Measurements from ENCODE around the gene HDGFL3.
"Not testable (repeated sequence)": the region's sequence is repeated elsewhere in the genome, so short reads cannot be mapped to it uniquely, and the experiment has no call there.

HDGFL3 gene

GRCh38 chr15:83200162-83200561, 7.5 kb downstream of the HDGFL3 start:
- in situ Hi-C loops (cut with MboI; ENCODE audit: low pct_unique_long_range_greater_than_20kb, low sequenced_read_pairs) = no loop called here
- no peak for DNase-seq

GRCh38 chr15:83199288-83199687, 8.3 kb downstream of the HDGFL3 start:
- in situ Hi-C loops (cut with MboI; ENCODE audit: low pct_unique_long_range_greater_than_20kb, low sequenced_read_pairs) = no loop called here
- DNase-seq = no peak

DNA sequence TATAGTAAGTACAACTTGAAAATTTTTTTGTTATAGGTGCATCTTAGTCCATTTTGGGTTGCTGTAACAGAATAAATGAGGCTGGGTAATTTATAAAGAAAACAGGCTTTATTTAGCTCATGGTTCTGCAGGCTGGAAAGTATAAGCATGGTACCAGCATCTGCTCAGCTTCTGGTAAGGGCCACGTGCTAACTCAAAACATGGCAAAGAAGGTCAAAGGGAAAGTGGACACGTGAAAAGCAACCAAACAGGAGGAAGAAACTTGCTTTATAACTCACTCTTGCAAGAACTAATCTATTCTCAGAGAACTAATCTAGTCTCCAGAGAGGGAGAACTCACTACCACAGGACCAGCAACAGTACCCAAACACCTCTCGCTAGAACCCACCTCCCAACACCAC, 9.1 kb downstream of the HDGFL3 start:
- in situ Hi-C loops (cut with MboI; ENCODE audit: low pct_unique_long_range_greater_than_20kb, low sequenced_read_pairs) = no loop called here

GRCh38 chr15:83194528-83194927, 13.1 kb downstream of the HDGFL3 start:
- in situ Hi-C loops (cut with MboI; ENCODE audit: low pct_unique_long_range_greater_than_20kb, low sequenced_read_pairs) = no loop called here
- DNase-seq = no peak

More for the DNA sequence above, 9.1 kb downstream of the HDGFL3 start:
- no peak for DNase-seq

DNA sequence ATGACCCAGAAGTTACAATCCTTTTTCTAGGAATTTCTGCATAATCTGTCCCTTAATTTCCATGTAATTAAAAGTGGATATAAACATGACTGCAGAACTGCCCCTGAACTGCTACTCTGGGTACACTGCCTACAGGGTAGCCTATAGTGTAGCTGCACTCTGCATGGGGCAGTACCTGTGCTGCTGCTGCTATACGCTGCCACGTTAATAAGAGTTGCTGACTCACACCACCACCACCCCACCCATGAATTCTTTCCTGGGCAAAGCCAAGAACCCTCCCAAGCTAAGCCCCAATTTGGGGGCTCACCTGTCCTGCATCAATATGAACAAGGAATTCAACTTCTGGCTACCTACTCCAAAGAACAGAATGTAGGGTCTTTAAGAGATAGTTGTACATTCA, 13.9 kb downstream of the HDGFL3 start:
- in situ Hi-C loops (cut with MboI; ENCODE audit: low pct_unique_long_range_greater_than_20kb, low sequenced_read_pairs) = no loop called here
- no peak for DNase-seq

DNA sequence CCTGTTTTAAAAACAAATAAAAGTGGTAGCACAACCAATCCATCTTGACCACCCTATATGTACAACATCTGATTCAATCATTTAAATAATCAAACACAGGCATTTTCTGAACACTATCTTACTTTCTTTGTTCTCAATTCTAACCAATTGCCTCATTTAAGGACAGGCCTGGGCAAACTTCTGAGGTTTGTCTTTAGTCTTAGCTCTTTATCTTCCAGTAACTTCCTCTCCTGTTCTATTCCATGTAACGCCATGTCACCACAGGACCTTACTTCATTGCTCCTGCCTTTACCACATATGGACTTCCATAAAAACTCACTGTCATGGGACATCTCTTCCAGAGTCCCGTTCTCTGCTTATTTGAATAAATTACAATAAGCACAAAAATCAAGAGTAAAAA, 14.9 kb downstream of the HDGFL3 start:
- peak; percentile 50 for DNase-seq

DNA sequence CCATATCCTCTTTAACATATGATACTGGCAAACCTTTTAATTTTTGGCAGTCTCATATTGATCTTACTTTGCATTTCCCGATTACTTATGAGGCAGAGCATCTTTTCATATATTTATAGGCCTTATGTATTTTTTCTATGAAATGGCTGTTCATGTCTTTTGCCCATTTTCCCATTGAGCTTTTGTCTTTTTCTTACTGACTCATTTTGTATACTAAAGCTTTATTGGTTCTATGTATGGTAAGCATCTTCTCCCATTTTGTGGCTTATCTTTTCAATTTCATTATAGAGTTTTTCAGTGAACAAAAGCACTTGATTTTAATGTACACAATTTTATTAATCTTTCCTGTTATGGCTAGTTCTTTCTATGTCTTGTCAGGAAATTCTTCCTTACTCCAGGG, 17.2 kb downstream of the HDGFL3 start:
- in situ Hi-C loops (cut with MboI; ENCODE audit: low pct_unique_long_range_greater_than_20kb, low sequenced_read_pairs) = no loop called here
- no peak for DNase-seq

More for the DNA sequence above, 14.9 kb downstream of the HDGFL3 start:
- in situ Hi-C loops (cut with MboI; ENCODE audit: low pct_unique_long_range_greater_than_20kb, low sequenced_read_pairs) = no loop called here

DNA sequence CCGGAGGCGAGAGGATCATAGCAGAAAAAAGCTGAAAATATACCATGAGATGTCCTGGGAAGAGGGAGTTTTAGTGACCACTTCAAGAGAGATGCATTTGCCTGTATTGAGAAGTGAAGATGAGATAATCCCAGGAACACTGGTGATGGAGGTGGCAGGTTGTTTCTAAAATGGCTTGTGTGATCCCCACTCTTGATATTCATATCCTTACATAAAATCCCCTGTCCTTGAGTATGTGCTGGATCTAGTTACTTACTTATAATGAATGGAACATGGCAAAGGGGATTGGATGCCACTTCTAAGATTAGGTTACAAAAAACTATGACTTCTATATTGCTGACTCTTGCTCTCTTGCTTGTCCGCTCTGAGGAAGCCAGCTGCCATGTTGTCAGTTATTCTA, 22.1 kb downstream of the HDGFL3 start:
- no peak for DNase-seq
- in situ Hi-C loops (cut with MboI; ENCODE audit: low pct_unique_long_range_greater_than_20kb, low sequenced_read_pairs) = no loop called here

- in situ Hi-C loops (cut with MboI; ENCODE audit: low pct_unique_long_range_greater_than_20kb, low sequenced_read_pairs) = no loop called here
- DNase-seq = peak; percentile 13
These were observed 28.7 kb downstream of the HDGFL3 start for GRCh38 chr15:83178869-83179325.

- no peak for DNase-seq
- in situ Hi-C loops (cut with MboI; ENCODE audit: low pct_unique_long_range_greater_than_20kb, low sequenced_read_pairs) = no loop called here
These were observed 29.2 kb downstream of the HDGFL3 start for GRCh38 chr15:83178390-83178789.

DNA sequence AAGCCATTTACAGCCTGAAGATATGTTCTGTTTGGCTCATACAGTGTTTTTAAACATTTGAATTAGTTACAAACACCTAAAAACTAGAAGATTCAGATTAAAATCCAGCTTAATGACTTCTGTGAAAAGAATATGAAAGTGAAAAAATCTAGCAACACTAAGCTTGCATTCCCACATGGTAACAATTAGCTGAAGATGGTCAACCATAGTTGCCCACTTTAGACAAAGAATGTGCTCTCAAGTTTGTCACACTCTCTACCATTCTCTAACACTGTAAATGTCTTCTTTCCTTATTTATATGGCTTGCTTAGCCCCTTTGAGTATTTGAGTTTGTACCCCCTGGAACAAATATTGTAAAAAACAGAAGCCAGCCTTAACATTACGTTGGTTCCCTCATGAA, 32.7 kb downstream of the HDGFL3 start:
- in situ Hi-C loops (cut with MboI; ENCODE audit: low pct_unique_long_range_greater_than_20kb, low sequenced_read_pairs) = no loop called here
- no peak for DNase-seq

GRCh38 chr15:83170474-83171165, 37.0 kb downstream of the HDGFL3 start:
- no peak for DNase-seq
- in situ Hi-C loops (cut with MboI; ENCODE audit: low pct_unique_long_range_greater_than_20kb, low sequenced_read_pairs) = no loop called here

DNA sequence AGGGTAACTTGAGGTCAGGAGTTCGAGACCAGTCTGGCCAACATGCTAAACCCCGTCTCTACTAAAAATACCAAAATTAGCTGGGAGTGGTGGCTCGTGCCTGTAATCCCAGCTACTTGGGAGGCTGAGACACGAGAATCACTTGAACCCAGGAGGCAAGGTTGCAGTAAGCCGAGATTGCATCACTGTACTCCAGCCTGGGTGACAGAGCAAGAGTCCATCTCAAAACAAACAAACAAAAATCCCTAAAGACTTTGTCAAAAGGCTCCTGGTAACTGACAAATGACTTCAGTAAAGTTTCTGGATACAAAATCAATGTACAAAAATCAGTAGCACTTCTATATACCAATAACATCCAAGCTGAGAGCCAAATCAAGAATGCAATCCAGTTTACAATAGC, 38.0 kb downstream of the HDGFL3 start:
- in situ Hi-C loops (cut with MboI; ENCODE audit: low pct_unique_long_range_greater_than_20kb, low sequenced_read_pairs); DNase-seq: not testable (repeated sequence)

- no peak for DNase-seq
- in situ Hi-C loops (cut with MboI; ENCODE audit: low pct_unique_long_range_greater_than_20kb, low sequenced_read_pairs) = no loop called here
These were observed 40.8 kb downstream of the HDGFL3 start for GRCh38 chr15:83166830-83167229.

DNA sequence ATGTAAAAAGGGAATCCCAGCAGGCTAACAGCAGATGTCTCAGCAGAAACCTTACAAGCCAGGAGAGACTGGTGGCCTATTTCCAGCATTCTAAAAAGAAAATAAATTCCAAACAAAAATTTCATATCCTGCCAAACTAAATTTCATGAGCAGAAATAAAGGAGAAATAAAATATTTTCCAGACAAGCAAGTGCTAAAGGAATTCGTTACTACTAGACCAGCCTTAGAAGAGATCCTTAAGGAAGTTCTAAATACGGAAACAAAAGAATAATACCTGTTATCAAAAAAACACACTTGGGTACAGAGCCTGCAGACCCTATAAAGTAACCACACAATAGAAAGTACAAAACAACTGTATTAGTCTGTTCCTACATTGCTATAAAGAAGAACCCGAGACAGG, 41.4 kb downstream of the HDGFL3 start:
- peak; percentile 18 for DNase-seq
- in situ Hi-C loops (cut with MboI; ENCODE audit: low pct_unique_long_range_greater_than_20kb, low sequenced_read_pairs) = no loop called here

DNA sequence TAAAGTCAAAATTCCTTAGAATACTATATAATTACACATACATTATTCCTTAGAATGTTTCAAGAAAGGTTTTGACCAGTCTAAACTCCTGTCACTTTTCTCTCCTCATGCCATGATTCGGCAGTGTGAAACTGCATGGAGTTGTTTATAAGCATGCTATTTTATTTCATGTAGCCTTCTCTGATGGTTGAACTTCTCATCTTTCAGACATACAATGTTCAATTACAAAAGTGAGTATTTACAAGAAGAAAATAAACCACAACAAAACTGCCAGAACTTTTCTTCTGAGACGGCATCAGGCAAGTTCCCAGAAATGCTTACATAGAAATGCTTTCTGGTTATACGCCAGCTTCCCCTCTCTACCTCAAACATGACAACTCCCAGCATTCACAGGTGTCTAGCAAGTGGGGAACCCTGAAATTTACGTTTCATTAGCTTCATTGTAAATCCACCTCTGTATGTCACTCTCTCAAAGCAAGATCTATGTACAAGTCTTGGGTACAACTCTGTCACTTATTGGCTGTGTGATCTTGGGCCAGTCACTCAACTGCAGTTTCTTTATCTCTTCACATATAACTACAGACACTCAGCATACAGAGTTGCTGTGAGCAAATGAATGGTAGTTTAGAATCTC, 42.7 kb downstream of the HDGFL3 start:
- in situ Hi-C loops (cut with MboI; ENCODE audit: low pct_unique_long_range_greater_than_20kb, low sequenced_read_pairs) = no loop called here
- DNase-seq = peak; percentile 39

GRCh38 chr15:83164111-83164770, 43.4 kb downstream of the HDGFL3 start:
- no peak for DNase-seq
- in situ Hi-C loops (cut with MboI; ENCODE audit: low pct_unique_long_range_greater_than_20kb, low sequenced_read_pairs) = no loop called here

GRCh38 chr15:83163032-83163431, 44.6 kb downstream of the HDGFL3 start:
- in situ Hi-C loops (cut with MboI; ENCODE audit: low pct_unique_long_range_greater_than_20kb, low sequenced_read_pairs) = no loop called here
- peak; percentile 53 for DNase-seq

- in situ Hi-C loops (cut with MboI; ENCODE audit: low pct_unique_long_range_greater_than_20kb, low sequenced_read_pairs) = no loop called here
- no peak for DNase-seq
These were observed 46.9 kb downstream of the HDGFL3 start for GRCh38 chr15:83160741-83161140.

DNA sequence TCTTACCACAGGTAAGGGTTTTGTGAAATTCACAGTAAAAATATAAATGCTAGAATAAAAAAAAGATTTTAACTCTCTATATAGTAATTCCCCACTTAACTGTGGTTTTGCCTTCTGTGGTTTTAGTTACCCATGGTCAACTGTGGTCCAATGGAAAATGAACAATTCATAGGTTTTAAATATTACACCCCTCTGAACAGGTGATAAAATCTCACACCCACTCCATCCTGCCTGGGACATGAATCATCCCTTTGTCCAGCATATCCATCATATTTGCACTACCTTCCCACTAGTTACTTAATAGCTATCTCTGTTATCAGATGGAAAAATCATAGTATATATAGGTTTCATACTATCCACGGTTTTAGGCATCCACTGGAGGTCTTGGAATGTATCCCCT, 49.2 kb downstream of the HDGFL3 start:
- no peak for DNase-seq
- in situ Hi-C loops (cut with MboI; ENCODE audit: low pct_unique_long_range_greater_than_20kb, low sequenced_read_pairs) = no loop called here
